NCI-H226 (cell line): ENCODE data around the gene ZNF174.

ENCODE experiments used
- DNase-seq: peaks from one replicate; pipeline ENCODE4 v3.0.0-alpha.2; 2015

The ZNF174 gene

GRCh38 chr16:3400779-3401688 lies at the start of gene ZNF174, which contains the start of gene ZSCAN32:
ZNF174 (plus strand) TSS chr16:3401215; CDS start chr16:3402005, 790 bp downstream.
ZSCAN32 (minus strand) TSS chr16:3401004; CDS start chr16:3397557, 3,447 bp downstream.
- DNase-seq, result peak; percentile 99

GRCh38 chr16:3355589-3355988 lies 45.4 kb upstream of the ZNF174 start, which contains the start of gene OR2C1:
OR2C1 (plus strand) TSS chr16:3355889; CDS start chr16:3355941, 52 bp downstream.
- DNase-seq, result no peak

- DNase-seq, result no peak
Observed at GRCh38 chr16:3356118-3356517, 44.9 kb upstream of the ZNF174 start.

GRCh38 chr16:3358871-3359270 lies 42.1 kb upstream of the ZNF174 start:
- peak; percentile 11 for DNase-seq

GRCh38 chr16:3362931-3363330 lies 38.1 kb upstream of the ZNF174 start:
- DNase-seq, result no peak

- DNase-seq, result peak; percentile 31
Observed at GRCh38 chr16:3363793-3364192, 37.2 kb upstream of the ZNF174 start.

- peak; percentile 99 for DNase-seq
Observed at GRCh38 chr16:3364774-3365427, 36.1 kb upstream of the ZNF174 start.

- no peak for DNase-seq
Observed at GRCh38 chr16:3369073-3369472, 31.9 kb upstream of the ZNF174 start.

GRCh38 chr16:3375680-3376079 lies 25.3 kb upstream of the ZNF174 start:
- DNase-seq, result no peak

- no peak for DNase-seq
Observed at GRCh38 chr16:3377917-3378316, 23.1 kb upstream of the ZNF174 start.

- no peak for DNase-seq
Observed at GRCh38 chr16:3383045-3383448, 18.0 kb upstream of the ZNF174 start.

- no peak for DNase-seq
Observed at GRCh38 chr16:3388325-3388724, 12.7 kb upstream of the ZNF174 start.

- no peak for DNase-seq
Observed at GRCh38 chr16:3389663-3390338, 11.2 kb upstream of the ZNF174 start.

GRCh38 chr16:3400446-3400778 lies 603 bp upstream of the ZNF174 start:
- DNase-seq, result no peak

GRCh38 chr16:3401719-3402397 lies 843 bp downstream of the ZNF174 start:
- no peak for DNase-seq

- no peak for DNase-seq
Observed at GRCh38 chr16:3408561-3409197, 7.7 kb downstream of the ZNF174 start.

- no peak for DNase-seq
Observed at GRCh38 chr16:3413730-3414379, 12.8 kb downstream of the ZNF174 start.

- no peak for DNase-seq
Observed at GRCh38 chr16:3431779-3432219, 30.8 kb downstream of the ZNF174 start.

GRCh38 chr16:3434373-3434772 lies 33.4 kb downstream of the ZNF174 start:
- DNase-seq, result no peak

GRCh38 chr16:3439637-3440036 lies 38.6 kb downstream of the ZNF174 start:
- no peak for DNase-seq
